ENCODE data around the gene MBD5.

The MBD5 gene

DNA sequence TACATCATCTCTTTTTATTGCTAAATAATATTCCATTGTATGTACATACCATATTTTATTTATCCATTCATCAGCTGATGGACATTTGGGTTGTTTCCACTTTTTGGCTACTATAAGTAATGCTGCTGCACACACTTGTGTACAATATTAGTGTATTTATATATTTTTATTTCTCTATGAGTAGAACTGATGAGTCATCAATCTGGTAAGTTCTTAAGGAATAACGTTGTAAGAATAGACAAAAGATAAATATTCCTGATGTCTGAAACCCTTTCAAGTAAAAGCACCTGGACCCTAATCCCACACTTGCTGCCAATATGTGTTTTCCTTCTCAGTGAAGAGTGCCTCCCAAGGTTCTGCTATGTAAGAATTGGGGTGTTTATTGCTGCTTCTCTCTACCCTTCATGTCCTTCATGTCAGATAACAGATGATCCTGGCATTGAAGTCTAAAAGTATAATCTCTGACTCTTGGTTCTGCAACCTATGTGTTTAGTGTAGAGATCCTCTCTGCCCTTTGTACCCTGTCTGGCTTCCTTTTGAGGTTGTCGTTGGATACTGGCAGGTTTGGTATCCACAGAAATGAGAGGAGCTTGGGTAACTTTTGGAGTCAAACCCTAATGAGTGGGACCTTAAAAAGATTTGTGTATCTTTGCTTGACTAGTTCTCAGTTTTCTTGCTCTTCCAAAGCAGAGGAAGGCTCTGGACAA lies 330.7 kb downstream of the MBD5 start:
- Histone ChIP-seq H3K27me3 (no peaks in the 10 kb centered on the region), H3K4me3 (no peak overlapping the region), H3K36me3 (peaks cover 0 to 5% (median 0%) of the 10 kb centered on the region in 3 donors), H3K9me3 (peaks cover 0 to 8% (median 0%) of the 10 kb centered on the region in 3 donors), H3K27ac (no peak overlapping the region), H3K4me1 (no peaks in the 10 kb centered on the region)
- intact Hi-C loops (cut with DNase I; ENCODE audit: low total_unique reads) = no loop called here
- TF ChIP-seq, protein P1, sequence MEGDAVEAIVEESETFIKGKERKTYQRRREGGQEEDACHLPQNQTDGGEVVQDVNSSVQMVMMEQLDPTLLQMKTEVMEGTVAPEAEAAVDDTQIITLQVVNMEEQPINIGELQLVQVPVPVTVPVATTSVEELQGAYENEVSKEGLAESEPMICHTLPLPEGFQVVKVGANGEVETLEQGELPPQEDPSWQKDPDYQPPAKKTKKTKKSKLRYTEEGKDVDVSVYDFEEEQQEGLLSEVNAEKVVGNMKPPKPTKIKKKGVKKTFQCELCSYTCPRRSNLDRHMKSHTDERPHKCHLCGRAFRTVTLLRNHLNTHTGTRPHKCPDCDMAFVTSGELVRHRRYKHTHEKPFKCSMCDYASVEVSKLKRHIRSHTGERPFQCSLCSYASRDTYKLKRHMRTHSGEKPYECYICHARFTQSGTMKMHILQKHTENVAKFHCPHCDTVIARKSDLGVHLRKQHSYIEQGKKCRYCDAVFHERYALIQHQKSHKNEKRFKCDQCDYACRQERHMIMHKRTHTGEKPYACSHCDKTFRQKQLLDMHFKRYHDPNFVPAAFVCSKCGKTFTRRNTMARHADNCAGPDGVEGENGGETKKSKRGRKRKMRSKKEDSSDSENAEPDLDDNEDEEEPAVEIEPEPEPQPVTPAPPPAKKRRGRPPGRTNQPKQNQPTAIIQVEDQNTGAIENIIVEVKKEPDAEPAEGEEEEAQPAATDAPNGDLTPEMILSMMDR (IDR thresholded peaks at IDR 0.05) = no peak
- no peak for DNase-seq

DNA sequence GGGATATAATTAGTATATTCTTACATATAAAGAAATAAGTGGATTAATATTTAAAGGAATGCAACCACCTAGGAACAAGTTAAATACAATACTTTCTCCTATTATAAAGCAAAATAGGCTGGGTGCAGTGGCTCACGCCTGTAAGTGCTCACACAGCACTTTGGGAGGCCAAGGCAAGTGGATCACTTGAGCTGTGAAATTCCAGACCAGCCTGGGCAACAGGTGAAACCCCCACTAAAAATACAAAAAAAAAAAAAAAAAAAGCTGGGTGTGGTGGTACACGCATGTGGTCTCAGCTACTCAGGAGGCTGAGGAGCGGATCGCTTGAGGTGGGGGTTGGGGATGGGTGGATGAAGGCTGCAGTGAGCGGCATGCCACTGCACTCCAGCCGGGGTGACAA lies 337.5 kb downstream of the MBD5 start:
- TF ChIP-seq, protein P1 (IDR thresholded peaks at IDR 0.05) = no peak
- H3K9me3 ChIP-seq = peaks cover 0 to 8% (median 0%) of the 10 kb centered on the region in 3 donors
- intact Hi-C loops (cut with DNase I; ENCODE audit: low total_unique reads) = no loop called here
- H3K4me3 ChIP-seq = no peak overlapping the region
- no peaks in the 10 kb centered on the region for H3K4me1 ChIP-seq
- H3K27ac ChIP-seq = no peak overlapping the region
- H3K36me3 ChIP-seq = peaks cover 0 to 5% (median 0%) of the 10 kb centered on the region in 3 donors
- H3K27me3 ChIP-seq = no peaks in the 10 kb centered on the region
- no peak for DNase-seq

DNA sequence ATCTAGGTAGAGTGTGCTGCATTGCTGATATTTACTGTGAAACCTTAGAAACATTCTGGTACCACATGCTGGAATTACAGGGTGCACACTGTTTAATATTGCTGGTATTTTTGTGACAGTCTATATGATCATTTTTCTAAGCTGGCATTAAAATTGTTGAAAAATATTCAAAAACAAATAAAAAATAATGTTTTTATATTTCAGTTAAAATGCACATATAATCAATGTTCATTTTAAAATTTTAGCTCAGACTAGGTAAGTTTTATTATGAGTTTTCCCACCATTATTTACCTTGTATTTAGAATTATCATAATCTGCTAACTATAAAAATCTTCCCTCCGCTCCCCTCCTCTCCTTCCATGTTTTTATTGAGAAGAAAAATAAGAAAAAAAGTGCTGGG lies 339.8 kb downstream of the MBD5 start:
- DNase-seq = no peak
- peaks cover 0 to under 1% (median 0%) of the 10 kb centered on the region in 3 donors for H3K9me3 ChIP-seq
- intact Hi-C loops (cut with DNase I; ENCODE audit: low total_unique reads) = no loop called here
- no peaks in the 10 kb centered on the region for H3K36me3 ChIP-seq
- no peaks in the 10 kb centered on the region for H3K4me1 ChIP-seq
- TF ChIP-seq, protein P1 (IDR thresholded peaks at IDR 0.05) = no peak
- H3K27me3 ChIP-seq = no peaks in the 10 kb centered on the region
- H3K27ac ChIP-seq = no peak overlapping the region
- H3K4me3 ChIP-seq = no peak overlapping the region

DNA sequence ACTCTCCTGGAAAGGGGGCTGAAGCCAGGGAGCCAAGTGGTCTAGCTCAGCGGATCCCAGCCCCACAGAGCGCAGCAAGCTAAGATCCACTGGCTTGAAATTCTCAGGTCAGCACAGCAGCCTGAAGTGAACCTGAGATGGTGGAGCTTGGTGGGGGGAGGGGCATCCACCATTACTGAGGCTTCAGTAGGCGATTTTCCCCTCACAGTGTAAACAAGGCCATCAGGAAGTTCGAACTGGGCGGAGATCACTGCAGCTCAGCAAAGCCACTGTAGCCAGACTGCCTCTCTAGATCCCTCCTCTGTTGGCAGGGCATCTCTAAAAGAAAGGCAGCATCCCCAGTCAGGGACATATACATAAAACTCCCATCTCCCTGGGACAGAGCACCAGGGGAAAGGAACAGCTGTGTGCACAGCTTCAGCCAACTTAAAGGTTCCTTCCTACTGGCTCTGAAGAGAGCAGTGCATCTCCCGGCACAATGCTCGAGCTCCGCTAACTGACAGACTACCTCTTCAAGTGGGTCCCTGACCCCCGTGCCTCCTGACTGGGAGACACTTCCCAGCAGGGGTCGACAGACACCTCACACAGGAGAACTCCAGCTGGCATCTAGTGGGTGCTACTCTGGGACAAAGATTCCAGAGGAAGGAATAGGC lies 341.4 kb downstream of the MBD5 start:
- H3K9me3 ChIP-seq = no peaks in the 10 kb centered on the region
- no peak for DNase-seq
- TF ChIP-seq, protein P1 (IDR thresholded peaks at IDR 0.05) = no peak
- no peaks in the 10 kb centered on the region for H3K4me1 ChIP-seq
- no peaks in the 10 kb centered on the region for H3K36me3 ChIP-seq
- H3K27ac ChIP-seq = no peak overlapping the region
- H3K4me3 ChIP-seq = no peak overlapping the region
- no peaks in the 10 kb centered on the region for H3K27me3 ChIP-seq
- intact Hi-C loops (cut with DNase I; ENCODE audit: low total_unique reads) = no loop called here

DNA sequence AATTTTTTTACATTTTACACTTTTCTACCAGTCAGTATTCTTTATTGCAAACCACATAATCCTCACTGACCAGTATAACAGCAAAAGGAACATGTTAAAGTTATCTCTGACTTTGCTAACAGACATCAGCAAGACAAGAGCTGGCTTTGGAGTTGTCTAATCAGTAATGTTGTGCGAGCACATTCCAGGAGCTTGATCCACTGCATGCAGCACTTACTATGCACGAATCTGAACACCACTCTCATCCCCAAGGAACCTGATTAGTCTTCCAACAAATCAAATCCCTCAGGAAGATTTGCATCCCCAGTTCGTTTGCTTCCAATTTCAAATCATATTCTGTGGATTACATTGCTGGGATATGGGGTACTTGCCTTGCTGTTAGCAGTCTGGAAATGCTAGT lies 354.3 kb downstream of the MBD5 start:
- Histone ChIP-seq H3K27me3 (no peaks in the 10 kb centered on the region), H3K27ac (no peak overlapping the region), H3K9me3 (no peaks in the 10 kb centered on the region), H3K4me3 (no peak overlapping the region), H3K4me1 (peaks cover 0 to 8% (median 0%) of the 10 kb centered on the region in 4 donors), H3K36me3 (no peaks in the 10 kb centered on the region)
- intact Hi-C loops (cut with DNase I; ENCODE audit: low total_unique reads) = no loop called here
- TF ChIP-seq, protein P1 (IDR thresholded peaks at IDR 0.05) = no peak
- no peak for DNase-seq

All from tibial artery (tissue), 4 donors.